Type B pancreatic cell (in vitro differentiated cells): ENCODE results near the gene CDK14. TPM values are rescaled to one million over a fixed set of nuclear protein-coding genes. Genes with fewer than 3 reads are reported as not detected.

ENCODE experiments used
- DNase-seq: peaks from one replicate; pipeline ENCODE4 v3.0.0; 2021; ENCODE audit warnings: mixed read lengths; ENCODE audit not compliant: unreplicated experiment; ENCODE audit errors: extremely low spot score
- H3K27ac Mint-ChIP-seq: 2 replicates; pipeline ENCODE4 v1.8.0; 2021; ENCODE audit warnings: mild to moderate bottlenecking, mixed read lengths
- H3K27me3 Mint-ChIP-seq: 2 replicates; pipeline ENCODE4 v1.8.0; 2021; ENCODE audit warnings: mixed read lengths
- H3K36me3 Mint-ChIP-seq: 2 replicates; pipeline ENCODE4 v1.8.0; 2021; ENCODE audit warnings: mixed read lengths
- H3K4me1 Mint-ChIP-seq: one replicate; pipeline ENCODE4 v1.8.0; 2021; ENCODE audit warnings: mixed read lengths; ENCODE audit not compliant: unreplicated experiment
- H3K4me3 Mint-ChIP-seq: 2 replicates; pipeline ENCODE4 v1.8.0; 2021; ENCODE audit warnings: mild to moderate bottlenecking, mixed read lengths
- H3K9me3 Mint-ChIP-seq: 2 replicates; pipeline ENCODE4 v1.8.0; 2021; ENCODE audit warnings: mixed read lengths
- CTCF ChIP-seq: fragments of 200-600 bp; sonication (generic); conservative IDR thresholded peaks from 2 replicates; pipeline ENCODE4 v1.5.0; 2021; ENCODE audit warnings: antibody characterized with exemption, mild to moderate bottlenecking
- total RNA-seq: library from RNA; stranded (reverse); gene quantifications from 2 replicates; pipeline ENCODE4 v1.2.1, GENCODE V29; 2021; ENCODE audit warnings: low replicate concordance

The CDK14 gene
- total RNA-seq, 1 donor from 2014 or later, result 43.5 TPM

GRCh38 chr7:90816511-90817142 is 220.5 kb downstream of the CDK14 start:
- TF ChIP-seq CTCF, result no peak
- Mint-ChIP-seq H3K27ac (no peak overlapping the region), H3K27me3 (no peaks in the 10 kb centered on the region), H3K4me1 (peaks cover 5% of the 10 kb centered on the region), H3K9me3 (peaks cover 5% of the 10 kb centered on the region), H3K4me3 (no peak overlapping the region), H3K36me3 (peaks cover 4% of the 10 kb centered on the region)
- no peak for DNase-seq

GRCh38 chr7:90817151-90817550 is 221.0 kb downstream of the CDK14 start:
- peaks cover 5% of the 10 kb centered on the region for H3K9me3 Mint-ChIP-seq
- H3K4me3 Mint-ChIP-seq, result no peak overlapping the region
- H3K4me1 Mint-ChIP-seq, result peaks cover 5% of the 10 kb centered on the region
- peaks cover 4% of the 10 kb centered on the region for H3K36me3 Mint-ChIP-seq
- DNase-seq, result no peak
- TF ChIP-seq CTCF, result no peak
- H3K27me3 Mint-ChIP-seq, result no peaks in the 10 kb centered on the region
- no peak overlapping the region for H3K27ac Mint-ChIP-seq

GRCh38 chr7:90817846-90818245 is 221.7 kb downstream of the CDK14 start:
- no peak for TF ChIP-seq CTCF
- peaks cover 5% of the 10 kb centered on the region for H3K4me1 Mint-ChIP-seq
- H3K4me3 Mint-ChIP-seq, result no peak overlapping the region
- peaks cover 5% of the 10 kb centered on the region for H3K9me3 Mint-ChIP-seq
- no peak overlapping the region for H3K27ac Mint-ChIP-seq
- no peak for DNase-seq
- H3K36me3 Mint-ChIP-seq, result peaks cover 4% of the 10 kb centered on the region
- no peaks in the 10 kb centered on the region for H3K27me3 Mint-ChIP-seq

DNA sequence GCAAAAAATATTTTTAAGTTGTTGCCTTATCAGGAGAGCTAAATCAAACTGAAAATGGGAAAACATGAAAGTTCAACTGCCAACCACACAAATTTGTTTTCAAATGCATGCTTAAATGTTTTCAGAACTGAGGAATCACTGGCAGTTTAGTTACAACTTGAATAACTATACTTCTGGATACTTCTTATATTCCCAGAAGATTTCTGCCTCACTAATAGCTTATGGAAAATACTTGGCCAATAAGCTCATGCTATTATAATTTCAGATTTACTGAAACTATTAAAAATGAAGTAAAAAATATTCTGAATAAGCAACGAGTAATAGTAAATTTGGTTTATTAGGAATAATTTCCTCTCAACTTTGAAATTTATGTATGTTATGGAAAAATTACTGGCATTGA is 222.2 kb downstream of the CDK14 start:
- Mint-ChIP-seq H3K4me3 (no peak overlapping the region), H3K27ac (no peak overlapping the region), H3K27me3 (no peaks in the 10 kb centered on the region), H3K4me1 (peaks cover 5% of the 10 kb centered on the region), H3K9me3 (peaks cover 5% of the 10 kb centered on the region), H3K36me3 (peaks cover 4% of the 10 kb centered on the region)
- no peak for DNase-seq
- no peak for TF ChIP-seq CTCF

DNA sequence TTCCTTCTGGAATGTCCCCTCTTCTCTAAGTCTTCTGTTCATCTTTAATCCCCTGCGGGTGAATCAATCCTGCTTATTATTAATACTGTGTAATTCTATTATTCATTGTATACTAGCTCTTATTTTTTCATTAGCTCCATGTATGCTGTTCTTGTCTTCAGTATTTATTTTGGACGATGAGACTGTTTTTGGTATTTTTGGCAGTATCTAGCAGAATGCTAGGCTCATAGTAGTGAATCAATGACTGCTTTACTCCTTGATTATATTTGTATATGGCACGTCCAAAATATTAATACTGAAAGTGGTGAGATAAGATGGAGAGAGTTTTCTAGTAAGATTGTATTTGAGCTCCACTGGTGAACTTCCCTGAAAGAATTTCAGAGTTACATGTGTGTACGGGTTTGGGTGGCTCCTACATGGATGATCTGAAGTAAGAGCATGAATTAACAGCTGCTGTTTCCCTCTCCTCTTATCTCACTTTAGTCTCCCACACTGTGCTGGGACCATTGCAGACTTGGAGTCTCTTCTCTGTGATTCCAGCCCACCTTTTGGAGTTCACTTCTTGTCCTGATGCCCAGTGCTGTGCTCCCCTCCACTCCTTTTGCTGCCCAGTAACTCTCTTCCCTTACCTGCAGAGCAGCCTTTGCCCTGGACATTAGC is 226.0 kb downstream of the CDK14 start:
- H3K27me3 Mint-ChIP-seq, result no peaks in the 10 kb centered on the region
- TF ChIP-seq CTCF, result no peak
- H3K9me3 Mint-ChIP-seq, result no peaks in the 10 kb centered on the region
- peaks cover 6% of the 10 kb centered on the region for H3K36me3 Mint-ChIP-seq
- H3K4me3 Mint-ChIP-seq, result no peak overlapping the region
- peaks cover 5% of the 10 kb centered on the region for H3K4me1 Mint-ChIP-seq
- H3K27ac Mint-ChIP-seq, result no peak overlapping the region
- no peak for DNase-seq
